Trophoblast cell (in vitro differentiated cells and primary cell): ENCODE results near the gene HOXD11.

Source experiments
- DNase-seq, 2 donors: peaks; one replicate each; pipeline ENCODE4 v3.0.0-alpha.2; 2016
- H2AFZ ChIP-seq: 2 replicates; pipeline ENCODE4 v1.6.1; 2013; ENCODE audit warnings: low read length, moderate library complexity, mild to moderate bottlenecking; ENCODE audit not compliant: insufficient read depth, poor library complexity
- H2AK5ac ChIP-seq: 2 replicates; pipeline ENCODE4 v1.6.1; 2013; ENCODE audit warnings: mild to moderate bottlenecking, low read length
- H2BK120ac ChIP-seq: 2 replicates; pipeline ENCODE4 v1.6.1; 2013; ENCODE audit warnings: low read length, mild to moderate bottlenecking, moderate library complexity; ENCODE audit not compliant: insufficient read depth, poor library complexity
- H2BK12ac ChIP-seq: 2 replicates; pipeline ENCODE4 v1.6.1; 2013; ENCODE audit warnings: mild to moderate bottlenecking, low read length, moderate library complexity
- H2BK5ac ChIP-seq: 2 replicates; pipeline ENCODE4 v1.6.1; 2013; ENCODE audit warnings: low read length, low read depth, moderate library complexity, mild to moderate bottlenecking; ENCODE audit not compliant: poor library complexity
- H3K14ac ChIP-seq: 2 replicates; pipeline ENCODE4 v1.6.1; 2013; ENCODE audit warnings: mild to moderate bottlenecking, low read length
- H3K18ac ChIP-seq: 2 replicates; pipeline ENCODE4 v1.6.1; 2013; ENCODE audit warnings: mild to moderate bottlenecking, low read length
- H3K23ac ChIP-seq: 2 replicates; pipeline ENCODE4 v1.6.1; 2013; ENCODE audit warnings: low read length
- H3K27ac ChIP-seq: 2 replicates; pipeline ENCODE4 v1.5.1; 2013; ENCODE audit warnings: low read depth, mild to moderate bottlenecking, inconsistent platforms, low read length, moderate library complexity
- H3K27me3 ChIP-seq: 2 replicates; pipeline ENCODE4 v1.6.1; 2013; ENCODE audit warnings: inconsistent platforms, mild to moderate bottlenecking, low read length, moderate library complexity; ENCODE audit not compliant: insufficient read depth
- H3K36me3 ChIP-seq, 2 experiments: 1 replicate in 1 of 2; 2 replicates in 1 of 2; pipeline ENCODE4 v1.6.1; 2013; ENCODE audit warnings: low read length in 2 of 2, mild to moderate bottlenecking in 2 of 2, moderate library complexity in 1 of 2; ENCODE audit not compliant: insufficient read depth in 2 of 2, control insufficient read depth in 1 of 2
- H3K4ac ChIP-seq: 2 replicates; pipeline ENCODE4 v1.6.1; 2013; ENCODE audit warnings: low read depth, mild to moderate bottlenecking, low read length, moderate library complexity
- H3K4me1 ChIP-seq, 2 experiments: 1 replicate in 1 of 2; 2 replicates in 1 of 2; pipeline ENCODE4 v1.6.1; 2013; ENCODE audit warnings: low read length in 2 of 2, mild to moderate bottlenecking in 2 of 2, moderate library complexity in 1 of 2; ENCODE audit not compliant: insufficient read depth in 2 of 2, control insufficient read depth in 1 of 2
- H3K4me2 ChIP-seq: 2 replicates; pipeline ENCODE4 v1.6.1; 2013; ENCODE audit warnings: inconsistent platforms, mild to moderate bottlenecking, low read length, moderate library complexity
- H3K4me3 ChIP-seq: 2 replicates; pipeline ENCODE4 v1.5.1; 2013; ENCODE audit warnings: mild to moderate bottlenecking, low read depth, low read length, inconsistent platforms
- H3K79me1 ChIP-seq: one replicate; pipeline ENCODE4 v1.6.1; 2013; ENCODE audit warnings: low read length
- H3K79me2 ChIP-seq: 2 replicates; pipeline ENCODE4 v1.6.1; 2013; ENCODE audit warnings: low read length, mild to moderate bottlenecking; ENCODE audit not compliant: control insufficient read depth, insufficient read depth, poor library complexity
- H3K9ac ChIP-seq: 2 replicates; pipeline ENCODE4 v1.6.1; 2013; ENCODE audit warnings: mild to moderate bottlenecking, low read length
- H3K9me3 ChIP-seq: 2 replicates; pipeline ENCODE4 v1.6.1; 2013; ENCODE audit warnings: low read depth, mild to moderate bottlenecking, control low read depth, inconsistent platforms, low read length; ENCODE audit not compliant: insufficient read depth
- H4K12ac ChIP-seq: 2 replicates; pipeline ENCODE4 v1.6.1; 2013; ENCODE audit warnings: low read depth, mild to moderate bottlenecking, low read length, moderate library complexity
- H4K8ac ChIP-seq: 2 replicates; pipeline ENCODE4 v1.6.1; 2013; ENCODE audit warnings: low read depth, mild to moderate bottlenecking, low read length, moderate library complexity
- H4K91ac ChIP-seq: one replicate; pipeline ENCODE4 v1.6.1; 2013; ENCODE audit warnings: low read depth, mild to moderate bottlenecking, low read length, moderate library complexity
- WGBS: extraction: QIAGEN DNeasy Blood & Tissue Kit; methylation state at CpG from one replicate; pipeline ENCODE4 v1.1.7; 2013; ENCODE audit warnings: missing lambda C conversion rate; ENCODE audit not compliant: insufficient read length, insufficient coverage; ENCODE audit errors: extremely low coverage; 5-methylcytosine and 5-hydroxymethylcytosine counted together

The HOXD11 gene

DNA sequence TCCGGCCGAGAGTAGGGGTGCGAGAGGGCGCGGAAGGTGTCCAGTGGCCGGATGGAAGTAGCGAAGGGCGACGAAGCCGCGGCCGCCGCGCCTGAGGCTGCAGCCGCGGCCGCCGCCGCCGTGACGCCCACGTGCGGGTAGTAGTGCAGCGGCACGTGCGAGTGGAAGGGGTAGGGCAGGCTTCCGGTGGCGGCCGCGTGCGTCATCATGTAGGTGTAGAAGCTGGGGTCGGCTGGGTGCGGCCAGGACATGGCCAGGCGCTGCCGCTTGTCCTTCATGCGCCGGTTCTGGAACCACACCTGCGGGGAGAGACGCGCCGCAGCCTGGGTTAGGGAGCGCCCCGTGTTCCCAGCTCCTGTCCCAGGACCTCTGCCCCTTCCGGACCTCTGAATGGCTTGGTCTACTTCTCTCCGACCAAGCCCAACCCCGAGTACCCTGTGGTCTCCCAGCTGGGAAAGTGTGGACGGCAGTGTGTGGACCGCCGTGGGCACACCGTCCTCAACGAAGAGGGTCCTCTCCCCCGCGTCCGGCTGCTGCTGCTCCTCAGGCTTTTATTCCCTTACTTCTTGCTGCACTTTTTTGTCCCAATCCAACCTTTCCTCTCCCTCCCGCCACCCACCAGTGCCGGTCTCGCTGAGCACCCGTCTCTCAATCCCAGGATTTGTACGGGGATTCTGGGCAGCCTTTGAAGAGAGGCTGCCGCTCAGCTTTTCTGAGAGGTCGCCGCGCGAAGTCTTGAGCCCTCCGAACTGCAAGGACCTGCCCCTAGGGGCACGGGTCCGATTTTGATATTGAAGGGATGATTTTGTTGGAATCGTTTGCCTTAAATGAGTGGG, 26.3 kb upstream of the HOXD11 start:
- peaks cover 77% of the 10 kb centered on the region for H3K27me3 ChIP-seq
- no peak overlapping the region for H4K91ac ChIP-seq
- H3K14ac ChIP-seq, result peak overlapping the region; percentile 44
- no peaks in the 10 kb centered on the region for H3K79me2 ChIP-seq
- H4K12ac ChIP-seq, result no peak overlapping the region
- H3K4me1 ChIP-seq, result peaks cover 20% of the 10 kb centered on the region in 2 experiments
- no peak overlapping the region for H3K23ac ChIP-seq
- peak overlapping the region; percentile 88 for H2AFZ ChIP-seq
- no peak overlapping the region for H2AK5ac ChIP-seq
- H4K8ac ChIP-seq, result peak overlapping the region; percentile 43
- no peak overlapping the region for H3K9ac ChIP-seq
- peaks cover 1% of the 10 kb centered on the region for H3K79me1 ChIP-seq
- H3K9me3 ChIP-seq, result peaks cover 12% of the 10 kb centered on the region
- H3K4me3 ChIP-seq, result peak overlapping the region; percentile 67
- WGBS, result no CpG with 5 or more reads among the region's 68 CpGs
- H2BK12ac ChIP-seq, result no peak overlapping the region
- H2BK5ac ChIP-seq, result no peak overlapping the region
- H2BK120ac ChIP-seq, result peak overlapping the region; percentile 17
- H3K4me2 ChIP-seq, result peak overlapping the region; percentile 59
- H3K36me3 ChIP-seq, result no peaks in the 10 kb centered on the region
- H3K27ac ChIP-seq, result no peak overlapping the region
- DNase-seq, result peak in 1 of 2 donors; percentile 11
- H3K4ac ChIP-seq, result no peak overlapping the region
- no peak overlapping the region for H3K18ac ChIP-seq

- Histone ChIP-seq H2AFZ (no peak overlapping the region), H3K4ac (no peak overlapping the region), H3K18ac (no peak overlapping the region), H3K9me3 (peaks cover 12% of the 10 kb centered on the region), H4K12ac (no peak overlapping the region), H3K79me2 (no peaks in the 10 kb centered on the region), H4K91ac (no peak overlapping the region), H3K4me2 (no peak overlapping the region), H2BK12ac (no peak overlapping the region), H3K36me3 (no peaks in the 10 kb centered on the region), H3K14ac (no peak overlapping the region), H4K8ac (no peak overlapping the region), H3K23ac (no peak overlapping the region), H3K27ac (no peak overlapping the region), H2BK120ac (no peak overlapping the region), H3K4me3 (no peak overlapping the region), H3K79me1 (peaks cover 1% of the 10 kb centered on the region), H2AK5ac (no peak overlapping the region), H3K27me3 (peaks cover 78% of the 10 kb centered on the region), H2BK5ac (no peak overlapping the region), H3K4me1 (peaks cover 20 to 22% of the 10 kb centered on the region in 2 experiments), H3K9ac (no peak overlapping the region)
- WGBS, result no CpG with 5 or more reads among the region's 17 CpGs
- no peak for DNase-seq
Measured at GRCh38 chr2:176081376-176081836, 25.7 kb upstream of the HOXD11 start.

DNA sequence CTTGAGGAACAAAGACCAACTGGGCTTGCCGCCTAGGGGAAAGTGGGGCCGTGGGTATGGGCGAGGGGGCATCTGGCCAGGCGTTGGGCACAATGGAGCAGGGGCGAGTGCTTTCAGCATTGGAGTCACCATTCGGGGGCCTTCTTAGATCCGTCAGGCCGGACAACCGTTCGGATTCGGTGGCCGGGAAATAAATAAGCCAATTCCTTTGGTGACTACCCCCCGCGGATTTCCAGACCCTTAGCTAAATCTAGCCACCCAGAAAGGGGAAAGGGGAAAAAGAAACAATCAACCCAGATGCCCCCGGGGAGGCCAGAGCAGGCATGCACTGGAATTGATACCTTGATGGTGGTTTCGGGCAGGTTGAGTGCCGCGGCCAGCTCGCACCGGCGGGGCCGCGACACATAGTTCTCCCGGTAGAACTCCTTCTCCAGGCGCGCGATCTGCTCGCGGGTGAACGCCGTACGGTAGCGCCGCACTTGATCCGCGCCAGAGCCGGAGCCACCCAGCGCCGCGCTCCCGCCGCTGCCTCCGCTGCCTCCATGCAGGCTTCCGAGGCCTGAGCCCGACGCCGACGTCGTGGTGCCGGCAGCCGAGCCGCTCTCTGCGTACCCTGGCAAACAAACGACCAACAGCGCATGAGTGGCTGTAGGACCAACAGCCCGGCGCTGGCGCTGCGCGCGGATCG, 25.1 kb upstream of the HOXD11 start:
- no CpG with 5 or more reads among the region's 62 CpGs for WGBS
- Histone ChIP-seq H4K91ac (no peak overlapping the region), H3K36me3 (no peaks in the 10 kb centered on the region), H3K79me1 (peaks cover 1% of the 10 kb centered on the region), H2BK5ac (no peak overlapping the region), H3K79me2 (no peaks in the 10 kb centered on the region), H3K9me3 (peaks cover 12% of the 10 kb centered on the region), H2BK12ac (no peak overlapping the region), H3K4ac (no peak overlapping the region), H3K23ac (no peak overlapping the region), H3K27me3 (peaks cover 78% of the 10 kb centered on the region), H2AFZ (no peak overlapping the region), H3K18ac (no peak overlapping the region), H2AK5ac (no peak overlapping the region), H3K27ac (no peak overlapping the region), H4K12ac (no peak overlapping the region), H4K8ac (no peak overlapping the region), H2BK120ac (no peak overlapping the region), H3K14ac (no peak overlapping the region), H3K4me3 (peak overlapping the region; percentile 47), H3K4me2 (peak overlapping the region; percentile 65), H3K4me1 (peaks cover 20 to 22% of the 10 kb centered on the region in 2 experiments), H3K9ac (no peak overlapping the region)
- DNase-seq, result no peak

- no peak overlapping the region for H3K23ac ChIP-seq
- H3K4me3 ChIP-seq, result peak overlapping the region; percentile 47
- peaks cover 12% of the 10 kb centered on the region for H3K9me3 ChIP-seq
- H3K27ac ChIP-seq, result no peak overlapping the region
- no peak overlapping the region for H4K8ac ChIP-seq
- no peak overlapping the region for H2BK12ac ChIP-seq
- H4K91ac ChIP-seq, result no peak overlapping the region
- H3K79me2 ChIP-seq, result no peaks in the 10 kb centered on the region
- H3K79me1 ChIP-seq, result peaks cover 1% of the 10 kb centered on the region
- H3K4me1 ChIP-seq, result peaks cover 20 to 22% of the 10 kb centered on the region in 2 experiments
- H3K14ac ChIP-seq, result no peak overlapping the region
- no CpG with 5 or more reads among the region's 10 CpGs for WGBS
- H3K4me2 ChIP-seq, result peak overlapping the region; percentile 65
- no peaks in the 10 kb centered on the region for H3K36me3 ChIP-seq
- no peak overlapping the region for H2AFZ ChIP-seq
- no peak overlapping the region for H4K12ac ChIP-seq
- no peak overlapping the region for H3K18ac ChIP-seq
- no peak for DNase-seq
- no peak overlapping the region for H3K9ac ChIP-seq
- H2AK5ac ChIP-seq, result no peak overlapping the region
- no peak overlapping the region for H2BK120ac ChIP-seq
- H2BK5ac ChIP-seq, result no peak overlapping the region
- H3K4ac ChIP-seq, result no peak overlapping the region
- peaks cover 83% of the 10 kb centered on the region for H3K27me3 ChIP-seq
Measured at GRCh38 chr2:176082525-176082823, 24.6 kb upstream of the HOXD11 start.
